Naive thymus-derived CD4-positive, alpha-beta T cell (primary cell): ENCODE data around the gene SEC61G. TPM values are rescaled to one million over a fixed set of nuclear protein-coding genes. Genes with fewer than 3 reads are reported as not detected.

ENCODE experiments used
- ATAC-seq: fragments of 150-1000 bp; cut with Tn5 transposase; 2 replicates; pipeline ENCODE4 v1.10.0; 2021; ENCODE audit warnings: mild to moderate bottlenecking, moderate library complexity
- CTCF ChIA-PET: fragments of 350-600 bp; sonication (Branson Sonifier 250); formaldehyde crosslinking; loops from one replicate; lab custom pipeline; 2021; ENCODE audit warnings: antibody characterized with exemption; lab: Charles Lee
- POLR2A ChIA-PET: fragments of 350-600 bp; sonication (Branson Sonifier 250); formaldehyde crosslinking; loops from one replicate; lab custom pipeline; 2021; ENCODE audit warnings: antibody characterized with exemption, inconsistent platforms; lab: Charles Lee
- DNase-seq, 9 donors: peaks; one replicate each; pipeline versions ENCODE4 v3.0.0 to v3.0.0-alpha.2; 2020 to 2022; ENCODE audit warnings: mixed read lengths in 1 of 9
- H3K27ac ChIP-seq: one replicate; pipeline ENCODE4 v1.7.0; 2013; ENCODE audit warnings: mild to moderate bottlenecking, low read depth, low read length, moderate library complexity
- H3K27me3 ChIP-seq, 2 donors: one replicate each; pipeline ENCODE4 v1.7.0; 2013; ENCODE audit warnings: low read length in 2 of 2, mild to moderate bottlenecking in 2 of 2, moderate library complexity in 2 of 2; ENCODE audit not compliant: control insufficient read depth in 2 of 2, insufficient read depth in 2 of 2
- H3K36me3 ChIP-seq, 3 experiments: 1 replicate in 2 of 3; 2 replicates in 1 of 3; pipeline ENCODE4 v1.7.0; 2013; ENCODE audit warnings: low read length in 3 of 3, mild to moderate bottlenecking in 3 of 3, moderate library complexity in 1 of 3; ENCODE audit not compliant: insufficient read depth in 3 of 3, control insufficient read depth in 2 of 3
- H3K4me1 ChIP-seq, 2 donors: one replicate each; pipeline ENCODE4 v1.7.0; 2013; ENCODE audit warnings: low read length in 2 of 2, mild to moderate bottlenecking in 2 of 2, moderate library complexity in 1 of 2; ENCODE audit not compliant: control insufficient read depth in 2 of 2, insufficient read depth in 2 of 2
- H3K4me3 ChIP-seq: 2 replicates; pipeline ENCODE4 v1.7.0; 2013; ENCODE audit warnings: mild to moderate bottlenecking, low read length
- H3K9me3 ChIP-seq, 3 experiments: 1 replicate in 2 of 3; 2 replicates in 1 of 3; pipeline ENCODE4 v1.7.0; 2013; ENCODE audit warnings: low read length in 3 of 3; ENCODE audit not compliant: control insufficient read depth in 2 of 3
- H3K27ac Mint-ChIP-seq, 9 donors: one replicate each; pipeline ENCODE4 v1.8.0; 2020 to 2022; ENCODE audit warnings: mixed read lengths in 9 of 9, mild to moderate bottlenecking in 8 of 9, moderate library complexity in 5 of 9, inconsistent platforms in 2 of 9
- H3K27me3 Mint-ChIP-seq, 5 donors: one replicate each; pipeline ENCODE4 v1.8.0; 2021 to 2022; ENCODE audit warnings: mixed read lengths in 5 of 5, mild to moderate bottlenecking in 1 of 5
- H3K36me3 Mint-ChIP-seq, 5 donors: one replicate each; pipeline ENCODE4 v1.8.0; 2020 to 2022; ENCODE audit warnings: mixed read lengths in 5 of 5, mild to moderate bottlenecking in 3 of 5, inconsistent platforms in 1 of 5
- H3K4me1 Mint-ChIP-seq, 7 donors: one replicate each; pipeline ENCODE4 v1.8.0; 2020 to 2022; ENCODE audit warnings: mixed read lengths in 7 of 7, mild to moderate bottlenecking in 3 of 7, inconsistent platforms in 1 of 7
- H3K4me3 Mint-ChIP-seq, 10 donors: one replicate each; pipeline ENCODE4 v1.8.0; 2020 to 2022; ENCODE audit warnings: mild to moderate bottlenecking in 10 of 10, mixed read lengths in 10 of 10, moderate library complexity in 6 of 10, inconsistent platforms in 2 of 10
- H3K9me3 Mint-ChIP-seq, 11 donors: one replicate each; pipeline ENCODE4 v1.8.0; 2020 to 2022; ENCODE audit warnings: mixed read lengths in 11 of 11, mild to moderate bottlenecking in 4 of 11, inconsistent platforms in 1 of 11, moderate library complexity in 1 of 11
- intact Hi-C, 2 donors: fragments of 100-400 bp; cut with micrococcal nuclease; formaldehyde crosslinking; loops; one replicate each; pipeline ENCODE4 v1.15.1; 2023
- polyA plus RNA-seq, 2 donors: library from polyadenylated mRNA; unstranded; fragments of 300-500 nt; fragmentation: Illumina TruSeq; gene quantifications; one replicate each; pipeline ENCODE4 v1.2.3, GENCODE V29; 2021
- total RNA-seq, 6 experiments: library from RNA in 5 of 6; stranded (reverse) in 5 of 6; gene quantifications; 1 replicate in 5 of 6; 2 replicates in 1 of 6; pipeline ENCODE4 v1.2.3 and lab custom pipeline; 2021 to 2026

The SEC61G gene
- total and polyA plus RNA-seq, 7 experiments from 2014 or later, result 31.8 to 241 (median 49.3) TPM

DNA sequence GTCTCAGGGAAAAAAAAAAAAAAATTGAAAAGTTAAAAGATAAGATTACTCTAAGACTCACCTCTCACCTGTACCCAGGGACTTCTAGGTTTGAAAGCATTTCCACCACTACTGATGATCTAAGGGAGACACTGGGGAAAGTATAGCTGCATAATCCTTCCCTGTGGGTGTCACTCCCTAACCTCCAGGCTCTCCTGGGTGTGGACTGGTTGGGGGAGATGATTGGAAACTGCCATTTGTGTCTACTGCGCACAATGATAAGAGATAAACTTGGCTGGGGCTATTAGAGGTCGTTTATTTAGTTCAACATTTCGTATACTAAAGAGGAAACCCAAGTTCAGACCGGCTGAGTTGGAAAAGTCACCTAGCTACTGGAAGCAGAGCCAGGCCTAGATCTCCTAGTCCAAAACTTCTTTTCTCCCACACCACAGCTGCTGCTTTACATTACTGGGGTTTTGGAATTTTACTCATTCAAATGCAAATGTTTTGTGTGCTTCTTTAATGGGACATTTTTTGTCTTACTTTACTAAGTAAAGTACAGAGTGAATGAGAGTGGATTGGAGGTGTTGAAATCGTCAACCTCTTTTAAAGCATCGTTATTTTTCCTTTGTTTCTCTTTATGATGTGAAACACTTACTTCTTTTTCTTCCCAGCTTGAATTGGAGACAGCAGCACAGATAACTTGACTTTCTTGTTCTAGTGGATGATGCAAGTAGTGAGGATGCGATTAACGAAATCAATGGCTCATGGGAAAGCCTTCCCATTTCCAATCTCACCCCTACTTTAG is 22.3 kb upstream of the SEC61G start:
- Mint-ChIP-seq H3K4me1 (no peaks in the 10 kb centered on the region), H3K4me3 (no peak overlapping the region), H3K9me3 (peaks cover 4 to 14% (median 11%) of the 10 kb centered on the region in 11 donors), H3K27me3 (peaks cover 0 to 29% (median 15%) of the 10 kb centered on the region in 5 donors), H3K27ac (no peak overlapping the region), H3K36me3 (peaks cover 0 to 11% (median 3%) of the 10 kb centered on the region in 5 donors)
- no peak for ATAC-seq
- H3K4me3 ChIP-seq, result no peak overlapping the region
- no peaks in the 10 kb centered on the region for H3K9me3 ChIP-seq
- no peaks in the 10 kb centered on the region for H3K36me3 ChIP-seq
- ChIA-PET POLR2A (interaction anchor here (0.6 kb wide), 1 partner anchor 1263 kb away, joined by 3 read pairs; no protein-coding TSS in a partner anchor), CTCF (no interaction called here)
- intact Hi-C loops, result no loop called here
- no peaks in the 10 kb centered on the region for H3K4me1 ChIP-seq
- no peak overlapping the region for H3K27ac ChIP-seq
- no peaks in the 10 kb centered on the region for H3K27me3 ChIP-seq
- DNase-seq, result no peak

DNA sequence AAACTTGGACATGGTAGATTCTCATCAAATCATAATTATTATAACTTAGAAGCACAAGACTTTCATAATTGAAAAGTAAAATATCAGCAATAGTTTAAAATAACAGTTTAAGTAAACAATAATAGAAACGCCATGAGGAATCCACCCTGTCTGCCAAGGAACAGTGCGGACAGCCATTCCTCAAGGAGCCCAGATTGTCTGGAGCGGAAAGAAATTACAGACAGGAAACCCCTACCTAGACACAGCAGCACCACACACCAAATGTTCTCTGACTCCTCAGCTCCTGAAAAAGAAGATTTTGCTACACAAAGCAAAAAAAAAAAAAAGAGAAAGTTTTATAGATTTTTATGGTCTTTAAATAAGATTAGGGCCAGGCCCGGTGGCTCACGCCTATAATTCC is 21.5 kb upstream of the SEC61G start:
- ATAC-seq (no peak), DNase-seq (no peak)
- Histone ChIP-seq H3K9me3 (no peaks in the 10 kb centered on the region), H3K36me3 (no peaks in the 10 kb centered on the region), H3K4me1 (no peaks in the 10 kb centered on the region), H3K27me3 (no peaks in the 10 kb centered on the region), H3K4me3 (no peak overlapping the region), H3K27ac (no peak overlapping the region)
- intact Hi-C loops, result no loop called here
- POLR2A ChIA-PET, result interaction anchor here (0.6 kb wide), 1 partner anchor 1264 kb away, joined by 3 read pairs; no protein-coding TSS in a partner anchor
- peaks cover 0 to 15% (median 3%) of the 10 kb centered on the region in 5 donors for H3K36me3 Mint-ChIP-seq
- peaks cover 4 to 21% (median 14%) of the 10 kb centered on the region in 11 donors for H3K9me3 Mint-ChIP-seq
- peaks cover 0 to 22% (median 7%) of the 10 kb centered on the region in 5 donors for H3K27me3 Mint-ChIP-seq
- no peaks in the 10 kb centered on the region for H3K4me1 Mint-ChIP-seq
- H3K27ac Mint-ChIP-seq, result no peak overlapping the region
- no peak overlapping the region for H3K4me3 Mint-ChIP-seq
- CTCF ChIA-PET, result no interaction called here

DNA sequence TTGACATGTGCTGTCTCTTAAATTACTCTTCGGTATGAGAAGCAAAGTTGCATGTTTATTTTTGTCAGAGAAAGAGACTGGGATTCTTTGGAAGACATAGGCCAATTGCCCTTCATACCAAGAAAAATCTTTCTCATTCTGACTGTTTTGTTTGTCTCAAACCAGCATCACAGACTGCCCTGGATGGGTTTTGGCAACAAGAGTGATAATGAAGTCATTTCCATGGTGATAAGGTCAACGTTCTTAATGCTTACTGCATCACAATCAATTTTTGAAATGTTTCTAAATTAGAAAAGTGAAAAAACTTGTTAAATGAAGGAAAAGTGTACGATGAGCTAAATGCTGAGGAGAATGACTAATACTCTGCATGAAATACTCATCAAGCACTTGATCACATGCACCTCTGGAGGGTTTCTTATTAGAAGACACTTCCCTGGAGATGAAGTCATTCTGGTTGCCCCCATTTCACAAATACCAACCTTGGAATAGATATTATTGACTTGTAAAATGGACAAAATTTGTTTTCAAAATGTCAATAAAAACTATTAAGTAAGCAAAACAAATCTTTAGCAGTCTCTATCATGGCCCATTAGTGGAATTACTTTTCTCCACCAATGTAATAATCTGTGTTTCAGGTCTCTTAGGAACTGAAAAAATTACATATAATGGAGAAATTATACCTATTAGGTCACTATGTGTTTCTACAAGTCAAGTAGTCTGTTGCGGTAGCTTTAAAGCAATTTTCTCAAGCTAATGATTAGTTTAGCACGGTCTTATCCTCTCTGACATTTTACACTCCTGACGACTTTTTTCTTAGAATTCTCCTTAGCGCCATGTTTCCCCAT is 19.9 kb upstream of the SEC61G start:
- H3K9me3 ChIP-seq, result no peaks in the 10 kb centered on the region
- ChIA-PET POLR2A (no interaction called here), CTCF (no interaction called here)
- H3K4me3 Mint-ChIP-seq, result no peak overlapping the region
- peaks cover 0 to 5% (median 2%) of the 10 kb centered on the region in 7 donors for H3K4me1 Mint-ChIP-seq
- ATAC-seq, result no peak
- H3K36me3 Mint-ChIP-seq, result peaks cover 0 to 15% (median 3%) of the 10 kb centered on the region in 5 donors
- no peak overlapping the region for H3K27ac ChIP-seq
- H3K27ac Mint-ChIP-seq, result no peak overlapping the region
- H3K9me3 Mint-ChIP-seq, result peaks cover 4 to 27% (median 14%) of the 10 kb centered on the region in 11 donors
- DNase-seq, result no peak
- intact Hi-C loops, result no loop called here
- H3K27me3 Mint-ChIP-seq, result peaks cover 0 to 14% (median 4%) of the 10 kb centered on the region in 5 donors
- no peaks in the 10 kb centered on the region for H3K4me1 ChIP-seq
- H3K36me3 ChIP-seq, result no peaks in the 10 kb centered on the region
- H3K4me3 ChIP-seq, result no peak overlapping the region
- H3K27me3 ChIP-seq, result no peaks in the 10 kb centered on the region

DNA sequence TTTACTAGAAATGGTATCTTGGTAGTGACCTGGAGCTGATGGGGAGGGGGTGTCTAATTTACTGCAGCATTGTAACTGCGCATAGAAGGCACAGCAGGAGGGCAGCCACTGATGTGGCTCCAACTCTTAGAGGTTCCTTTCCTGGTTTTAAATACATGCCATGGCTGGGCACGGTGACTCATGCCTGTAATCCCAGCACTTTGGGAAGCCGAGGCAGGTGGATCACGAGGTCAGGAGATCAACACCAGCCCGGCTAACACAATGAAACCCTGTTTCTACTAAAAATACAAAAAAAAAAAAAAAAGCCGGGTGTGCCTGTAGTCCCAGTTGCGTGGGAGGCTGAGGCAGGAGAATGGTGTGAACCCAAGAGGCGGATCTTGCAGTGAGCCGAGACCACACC is 19.2 kb upstream of the SEC61G start:
- Histone ChIP-seq H3K36me3 (no peaks in the 10 kb centered on the region), H3K27ac (no peak overlapping the region), H3K4me1 (no peaks in the 10 kb centered on the region), H3K9me3 (no peaks in the 10 kb centered on the region), H3K27me3 (no peaks in the 10 kb centered on the region), H3K4me3 (no peak overlapping the region)
- Mint-ChIP-seq H3K4me3 (no peak overlapping the region), H3K27ac (no peak overlapping the region), H3K36me3 (peaks cover 0 to 15% (median 3%) of the 10 kb centered on the region in 5 donors), H3K27me3 (peaks cover 0 to 19% (median 9%) of the 10 kb centered on the region in 5 donors), H3K9me3 (peaks cover 4 to 27% (median 14%) of the 10 kb centered on the region in 11 donors), H3K4me1 (peaks cover 0 to 11% (median 4%) of the 10 kb centered on the region in 7 donors)
- ChIA-PET CTCF (no interaction called here), POLR2A (no interaction called here)
- DNase-seq, result no peak
- no peak for ATAC-seq
- intact Hi-C loops, result no loop called here

DNA sequence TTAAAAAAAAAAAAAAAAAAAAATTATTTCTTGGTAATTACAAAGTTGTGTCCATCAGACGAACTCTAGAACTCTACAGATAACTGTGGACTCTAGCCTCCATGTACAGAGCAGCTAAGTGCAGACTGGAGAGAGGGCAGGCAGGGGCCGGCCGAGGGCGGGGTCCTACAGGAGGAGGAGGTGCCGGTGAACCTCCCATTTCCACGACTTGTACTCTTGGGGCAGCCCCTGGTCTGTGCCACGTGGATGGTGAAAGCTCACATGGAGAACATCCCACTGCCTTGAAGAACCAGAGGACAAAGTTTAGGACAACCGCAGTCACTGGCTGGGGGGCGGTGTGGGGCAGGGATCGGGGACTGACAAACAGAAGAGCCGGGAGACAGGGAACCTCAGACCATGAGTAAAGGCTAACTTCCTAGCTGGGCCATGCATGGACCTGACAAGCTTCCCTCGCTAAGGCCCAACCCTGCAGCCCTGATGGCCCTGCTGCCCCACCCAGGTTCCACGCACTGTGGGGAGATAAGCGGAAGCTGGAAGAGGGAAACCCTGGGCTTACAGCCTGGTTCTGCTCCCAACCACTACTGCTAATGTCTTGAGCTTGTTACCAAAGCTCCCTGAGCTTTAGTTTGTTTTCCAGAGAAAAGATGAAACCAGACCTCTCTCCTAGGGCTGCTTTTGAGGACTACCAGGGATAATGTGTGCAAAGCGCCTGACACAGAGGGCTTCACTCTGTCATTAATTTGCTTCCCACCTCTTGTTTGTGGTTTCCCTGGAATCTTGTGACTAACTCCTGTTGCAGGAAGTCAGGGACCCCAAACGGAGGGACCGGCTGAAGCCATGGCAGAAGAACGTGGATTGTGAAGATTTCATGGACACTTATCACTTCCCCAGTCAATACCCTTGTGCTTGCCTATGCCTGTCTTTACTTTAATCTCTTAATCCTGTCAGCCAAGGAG is 16.1 kb upstream of the SEC61G start:
- ChIA-PET POLR2A (interaction anchor here (2.8 kb wide), 1 partner anchor 16 kb away, joined by 17 read pairs; the partner anchor contains the start of gene SEC61G), CTCF (interaction anchor here (0.6 to 1.8 kb wide), 5 partner anchors 9 to 1422 kb away, joined by 3 to 4 read pairs (median 3); no protein-coding TSS in a partner anchor)
- peaks cover 0 to 15% (median 3%) of the 10 kb centered on the region in 5 donors for H3K36me3 Mint-ChIP-seq
- intact Hi-C loops, result loop anchor here (1.0 to 5.0 kb wide), 4 partner anchors 16 to 640 kb away; partner anchors contain the start of genes LANCL2 (in 2 of the 2) and SEC61G (in 2 of the 2)
- H3K4me3 Mint-ChIP-seq, result no peak overlapping the region
- no peak for DNase-seq
- no peaks in the 10 kb centered on the region for H3K36me3 ChIP-seq
- H3K4me1 ChIP-seq, result no peaks in the 10 kb centered on the region
- ATAC-seq, result no peak
- peaks cover 4 to 27% (median 14%) of the 10 kb centered on the region in 11 donors for H3K9me3 Mint-ChIP-seq
- H3K27me3 ChIP-seq, result no peaks in the 10 kb centered on the region
- H3K27ac Mint-ChIP-seq, result no peak overlapping the region
- H3K4me3 ChIP-seq, result no peak overlapping the region
- H3K27ac ChIP-seq, result no peak overlapping the region
- H3K4me1 Mint-ChIP-seq, result peaks cover 0 to 11% (median 4%) of the 10 kb centered on the region in 7 donors
- H3K27me3 Mint-ChIP-seq, result peaks cover 9 to 31% (median 23%) of the 10 kb centered on the region in 5 donors
- no peaks in the 10 kb centered on the region for H3K9me3 ChIP-seq
